HL-60 (cell line): ENCODE results near the gene E2F2.

Source experiments
- DNase-seq, 2 experiments: peaks; one replicate each; pipeline ENCODE4 v3.0.0-alpha.2; 2010 to 2020; ENCODE audit warnings: low read depth in 1 of 2, low spot score in 1 of 2
- H3K27ac ChIP-seq: fragments of 250-450 bp; sonication (Bioruptor Pico); replicated peaks from 2 replicates; pipeline ENCODE4 v1.5.1; 2020; ENCODE audit warnings: mild to moderate bottlenecking, moderate library complexity
- H3K27me3 ChIP-seq: fragments of 250-450 bp; sonication (Bioruptor Pico); 2 replicates; pipeline ENCODE4 v1.5.1; 2021; ENCODE audit warnings: mild to moderate bottlenecking, moderate library complexity; ENCODE audit not compliant: insufficient read depth, poor library complexity, severe bottlenecking
- H3K4me3 ChIP-seq: replicated peaks from 2 replicates; pipeline ENCODE4 v1.5.1; 2011; ENCODE audit warnings: mild to moderate bottlenecking, control low read depth, low read length; ENCODE audit not compliant: insufficient read depth
- GABPA ChIP-seq: IDR thresholded peaks from 2 replicates; pipeline ENCODE4 v1.6.1; 2012; ENCODE audit warnings: low read depth
- POLR2AphosphoS5 ChIP-seq: IDR thresholded peaks from 2 replicates; pipeline ENCODE4 v1.6.1; 2012; ENCODE audit warnings: low read depth
- SPI1 ChIP-seq: IDR thresholded peaks from 2 replicates; pipeline ENCODE4 v1.6.1; 2012; ENCODE audit warnings: low read depth, mild to moderate bottlenecking, borderline replicate concordance
- TF ChIP-seq, protein P1 (sequence below): IDR thresholded peaks from 2 replicates; pipeline ENCODE4 v1.6.1; 2012; ENCODE audit warnings: low read depth; ENCODE audit not compliant: insufficient replicate concordance
- TF ChIP-seq, protein P2 (sequence below): IDR thresholded peaks from one replicate; pipeline ENCODE4 v1.5.1; 2011; ENCODE audit warnings: low read length, control low read depth, inconsistent platforms; ENCODE audit not compliant: insufficient read depth

Gene E2F2

DNA sequence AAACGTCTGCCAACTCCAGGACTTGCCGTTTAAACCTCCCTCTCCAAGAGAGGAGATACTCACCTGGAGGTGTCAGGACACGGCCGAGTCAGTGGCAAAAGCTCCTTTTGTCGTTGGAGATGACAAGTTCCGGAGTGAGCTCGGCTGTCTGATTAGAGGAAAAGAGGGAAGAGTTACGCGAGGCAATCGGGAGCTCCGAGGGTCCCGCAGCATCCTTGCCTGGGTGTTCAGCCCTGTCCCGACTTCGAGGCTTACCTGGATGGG, 27.8 kb upstream of the E2F2 start:
- peak overlapping the region; percentile 33 for H3K4me3 ChIP-seq
- no peak for TF ChIP-seq GABPA
- TF ChIP-seq, protein P1, sequence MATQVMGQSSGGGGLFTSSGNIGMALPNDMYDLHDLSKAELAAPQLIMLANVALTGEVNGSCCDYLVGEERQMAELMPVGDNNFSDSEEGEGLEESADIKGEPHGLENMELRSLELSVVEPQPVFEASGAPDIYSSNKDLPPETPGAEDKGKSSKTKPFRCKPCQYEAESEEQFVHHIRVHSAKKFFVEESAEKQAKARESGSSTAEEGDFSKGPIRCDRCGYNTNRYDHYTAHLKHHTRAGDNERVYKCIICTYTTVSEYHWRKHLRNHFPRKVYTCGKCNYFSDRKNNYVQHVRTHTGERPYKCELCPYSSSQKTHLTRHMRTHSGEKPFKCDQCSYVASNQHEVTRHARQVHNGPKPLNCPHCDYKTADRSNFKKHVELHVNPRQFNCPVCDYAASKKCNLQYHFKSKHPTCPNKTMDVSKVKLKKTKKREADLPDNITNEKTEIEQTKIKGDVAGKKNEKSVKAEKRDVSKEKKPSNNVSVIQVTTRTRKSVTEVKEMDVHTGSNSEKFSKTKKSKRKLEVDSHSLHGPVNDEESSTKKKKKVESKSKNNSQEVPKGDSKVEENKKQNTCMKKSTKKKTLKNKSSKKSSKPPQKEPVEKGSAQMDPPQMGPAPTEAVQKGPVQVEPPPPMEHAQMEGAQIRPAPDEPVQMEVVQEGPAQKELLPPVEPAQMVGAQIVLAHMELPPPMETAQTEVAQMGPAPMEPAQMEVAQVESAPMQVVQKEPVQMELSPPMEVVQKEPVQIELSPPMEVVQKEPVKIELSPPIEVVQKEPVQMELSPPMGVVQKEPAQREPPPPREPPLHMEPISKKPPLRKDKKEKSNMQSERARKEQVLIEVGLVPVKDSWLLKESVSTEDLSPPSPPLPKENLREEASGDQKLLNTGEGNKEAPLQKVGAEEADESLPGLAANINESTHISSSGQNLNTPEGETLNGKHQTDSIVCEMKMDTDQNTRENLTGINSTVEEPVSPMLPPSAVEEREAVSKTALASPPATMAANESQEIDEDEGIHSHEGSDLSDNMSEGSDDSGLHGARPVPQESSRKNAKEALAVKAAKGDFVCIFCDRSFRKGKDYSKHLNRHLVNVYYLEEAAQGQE, result no peak
- TF ChIP-seq, protein P2, sequence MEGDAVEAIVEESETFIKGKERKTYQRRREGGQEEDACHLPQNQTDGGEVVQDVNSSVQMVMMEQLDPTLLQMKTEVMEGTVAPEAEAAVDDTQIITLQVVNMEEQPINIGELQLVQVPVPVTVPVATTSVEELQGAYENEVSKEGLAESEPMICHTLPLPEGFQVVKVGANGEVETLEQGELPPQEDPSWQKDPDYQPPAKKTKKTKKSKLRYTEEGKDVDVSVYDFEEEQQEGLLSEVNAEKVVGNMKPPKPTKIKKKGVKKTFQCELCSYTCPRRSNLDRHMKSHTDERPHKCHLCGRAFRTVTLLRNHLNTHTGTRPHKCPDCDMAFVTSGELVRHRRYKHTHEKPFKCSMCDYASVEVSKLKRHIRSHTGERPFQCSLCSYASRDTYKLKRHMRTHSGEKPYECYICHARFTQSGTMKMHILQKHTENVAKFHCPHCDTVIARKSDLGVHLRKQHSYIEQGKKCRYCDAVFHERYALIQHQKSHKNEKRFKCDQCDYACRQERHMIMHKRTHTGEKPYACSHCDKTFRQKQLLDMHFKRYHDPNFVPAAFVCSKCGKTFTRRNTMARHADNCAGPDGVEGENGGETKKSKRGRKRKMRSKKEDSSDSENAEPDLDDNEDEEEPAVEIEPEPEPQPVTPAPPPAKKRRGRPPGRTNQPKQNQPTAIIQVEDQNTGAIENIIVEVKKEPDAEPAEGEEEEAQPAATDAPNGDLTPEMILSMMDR, result no peak
- no peak for TF ChIP-seq SPI1
- TF ChIP-seq POLR2AphosphoS5, result no peak
- H3K27ac ChIP-seq, result no peak overlapping the region
- DNase-seq, result no peak
- H3K27me3 ChIP-seq, result peaks cover 72% of the 10 kb centered on the region

DNA sequence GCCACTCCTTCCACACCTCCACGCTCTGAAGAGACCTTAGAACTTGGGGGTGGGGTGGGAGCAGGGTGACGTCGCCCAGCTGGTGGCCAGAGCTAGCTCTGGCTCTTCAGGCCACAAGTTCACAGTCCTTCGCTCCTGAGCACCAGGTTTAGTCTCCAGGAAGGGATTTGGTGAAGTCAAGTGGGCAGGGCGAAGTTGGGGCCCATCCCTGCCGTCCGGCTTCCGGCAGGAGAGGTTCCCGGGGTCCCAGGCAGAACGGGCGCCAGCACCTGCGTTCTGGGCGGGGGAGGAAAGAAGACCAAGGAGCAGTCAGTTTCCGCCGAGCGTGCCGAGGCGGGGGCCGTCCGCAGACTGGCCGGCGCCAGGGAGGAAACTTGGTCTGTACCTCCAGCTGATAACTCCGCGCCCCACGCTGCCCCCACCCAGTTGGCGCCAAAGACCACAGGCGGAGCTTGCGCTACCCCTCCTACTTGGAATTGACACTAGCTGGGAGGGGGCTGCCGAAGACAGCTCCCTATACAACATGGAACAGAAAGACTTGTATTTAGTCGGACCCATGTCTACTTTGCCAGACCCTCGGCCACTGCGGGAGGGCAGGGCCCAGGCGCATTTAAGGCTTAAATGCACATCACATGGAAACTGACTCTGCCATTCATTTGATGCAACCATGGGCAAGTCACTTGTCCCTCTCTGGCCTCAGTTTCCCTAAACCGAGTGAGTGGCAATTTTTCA, 27.3 kb upstream of the E2F2 start:
- Histone ChIP-seq H3K4me3 (peak overlapping the region; percentile 33), H3K27me3 (peaks cover 73% of the 10 kb centered on the region), H3K27ac (no peak overlapping the region)
- TF ChIP-seq, protein P2, result no peak
- TF ChIP-seq POLR2AphosphoS5, result no peak
- no peak for TF ChIP-seq GABPA
- TF ChIP-seq SPI1, result no peak
- TF ChIP-seq, protein P1, result no peak
- DNase-seq, result no peak

DNA sequence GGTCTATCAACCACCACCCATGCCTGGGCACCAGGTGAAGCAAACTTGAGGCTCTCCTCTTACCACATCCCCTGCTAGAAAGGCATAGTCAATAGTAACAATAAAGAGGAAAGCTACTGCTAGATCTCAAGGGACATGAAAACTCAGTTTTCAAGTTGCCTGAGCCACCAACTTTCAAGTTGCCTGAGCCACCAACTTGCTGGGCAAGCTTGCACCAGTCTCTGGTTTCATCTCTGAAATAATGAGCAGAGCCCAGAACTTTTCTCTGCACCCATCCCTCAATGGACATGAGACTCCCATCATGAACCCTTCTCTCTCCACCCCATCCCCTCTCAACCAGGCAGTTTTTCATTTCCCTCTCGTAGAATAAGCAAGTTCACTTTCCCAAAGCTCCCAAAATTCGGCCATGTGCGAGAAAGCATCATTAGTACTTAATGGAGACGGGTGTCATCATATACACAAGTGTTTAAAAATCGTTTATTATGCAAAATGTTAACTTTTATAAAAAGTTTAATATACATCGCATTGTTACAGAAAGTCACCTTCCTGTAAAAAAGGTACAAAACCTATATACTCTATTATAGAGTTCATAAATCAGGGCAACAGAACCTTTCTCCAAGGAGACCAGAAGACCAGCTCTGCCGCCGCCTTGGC, 26.6 kb upstream of the E2F2 start:
- TF ChIP-seq, protein P2, result no peak
- TF ChIP-seq SPI1 (no peak), GABPA (no peak), POLR2AphosphoS5 (no peak)
- TF ChIP-seq, protein P1, result no peak
- H3K27me3 ChIP-seq, result peaks cover 73% of the 10 kb centered on the region
- no peak overlapping the region for H3K27ac ChIP-seq
- H3K4me3 ChIP-seq, result no peak overlapping the region
- DNase-seq, result no peak
